Sigmoid colon (tissue), 4 donors: ENCODE measurements around the gene PAX9.

ENCODE experiments used
- CTCF ChIP-seq, 4 experiments: fragments of 450-650 bp in 3 of 4; fragments of 200-600 bp in 1 of 4; IDR thresholded peaks; one replicate each; pipeline ENCODE4 v1.5.1; 2016 to 2019; ENCODE audit warnings: antibody characterized with exemption in 4 of 4, mild to moderate bottlenecking in 3 of 4, moderate library complexity in 2 of 4
- EP300 ChIP-seq, 4 donors: sonication (generic); formaldehyde crosslinking; IDR thresholded peaks; one replicate each; pipeline ENCODE4 v1.6.1; 2017; ENCODE audit warnings: antibody characterized with exemption in 4 of 4
- POLR2A ChIP-seq, 2 donors: fragments of 450-650 bp; IDR thresholded peaks; one replicate each; pipeline ENCODE4 v1.6.1; 2016; ENCODE audit warnings: antibody characterized with exemption in 2 of 2, mild to moderate bottlenecking in 2 of 2, moderate library complexity in 2 of 2
- POLR2AphosphoS5 ChIP-seq, 4 donors: sonication (generic); formaldehyde crosslinking; IDR thresholded peaks; one replicate each; pipeline ENCODE4 v1.6.1; 2017; ENCODE audit warnings: antibody characterized with exemption in 4 of 4

- TF ChIP-seq EP300 (IDR thresholded peaks at IDR 0.05) (no peak), CTCF (IDR thresholded peaks at IDR 0.05) (no peak), POLR2A (IDR thresholded peaks at IDR 0.05) (no peak), POLR2AphosphoS5 (IDR thresholded peaks at IDR 0.05) (no peak)
Measured at GRCh38 chr14:36683083-36683724, 21.5 kb downstream of the PAX9 start.
